ENCODE measurements around the gene PDGFRB. TPM values are rescaled to one million over a fixed set of nuclear protein-coding genes. Genes with fewer than 3 reads are reported as not detected.

PDGFRB gene
- total RNA-seq, 2 experiments from 2014 or later = 0.61 to 2.1 TPM

GRCh38 chr5:150136305-150137167 is 19.1 kb downstream of the PDGFRB start:
- ChIA-PET CTCF (no interaction called here), POLR2A (interaction anchor here (0.5 kb wide), 1 partner anchor 198 kb away, joined by 7 read pairs; no protein-coding TSS in a partner anchor)

- ChIA-PET POLR2A (no interaction called here), CTCF (no interaction called here)
Measured at GRCh38 chr5:150135557-150136304, 19.9 kb downstream of the PDGFRB start.

- ChIA-PET CTCF (no interaction called here), POLR2A (no interaction called here)
Measured at GRCh38 chr5:150134198-150134588, 21.5 kb downstream of the PDGFRB start.

GRCh38 chr5:150133581-150134197 is 22.0 kb downstream of the PDGFRB start:
- ChIA-PET POLR2A (no interaction called here), CTCF (no interaction called here)

GRCh38 chr5:150132740-150133139 is 22.9 kb downstream of the PDGFRB start:
- ChIA-PET POLR2A (no interaction called here), CTCF (no interaction called here)

GRCh38 chr5:150131978-150132694 is 23.5 kb downstream of the PDGFRB start:
- ChIA-PET POLR2A (no interaction called here), CTCF (no interaction called here)

- ChIA-PET CTCF (interaction anchor here (1.3 kb wide), 1 partner anchor 31 kb away, joined by 3 read pairs; no protein-coding TSS in a partner anchor), POLR2A (no interaction called here)
Measured at GRCh38 chr5:150131461-150131860, 24.2 kb downstream of the PDGFRB start.

- CTCF ChIA-PET = interaction anchor here (1.3 to 1.4 kb wide), 2 partner anchors 32 to 87 kb away, joined by 3 read pairs; no protein-coding TSS in a partner anchor
- POLR2A ChIA-PET = no interaction called here
Measured at GRCh38 chr5:150130493-150130922, 25.1 kb downstream of the PDGFRB start.

- CTCF ChIA-PET = interaction anchor here (0.6 to 1.4 kb wide), 3 partner anchors 32 to 208 kb away, joined by 3 read pairs; no protein-coding TSS in a partner anchor
- POLR2A ChIA-PET = no interaction called here
Measured at GRCh38 chr5:150129813-150130492, 25.7 kb downstream of the PDGFRB start.

GRCh38 chr5:150129454-150129812 is 26.2 kb downstream of the PDGFRB start:
- ChIA-PET POLR2A (no interaction called here), CTCF (interaction anchor here (0.6 kb wide), 1 partner anchor 209 kb away, joined by 3 read pairs; no protein-coding TSS in a partner anchor)

- ChIA-PET CTCF (no interaction called here), POLR2A (no interaction called here)
Measured at GRCh38 chr5:150126921-150127265, 28.8 kb downstream of the PDGFRB start.

- ChIA-PET CTCF (interaction anchor here (1.0 kb wide), 1 partner anchor 92 kb away, joined by 3 read pairs; no protein-coding TSS in a partner anchor), POLR2A (no interaction called here)
Measured at GRCh38 chr5:150126199-150126920, 29.3 kb downstream of the PDGFRB start.

GRCh38 chr5:150125334-150125733 is 30.3 kb downstream of the PDGFRB start:
- ChIA-PET POLR2A (no interaction called here), CTCF (no interaction called here)

GRCh38 chr5:150124596-150124995 is 31.0 kb downstream of the PDGFRB start:
- POLR2A ChIA-PET = no interaction called here
- CTCF ChIA-PET = no interaction called here

GRCh38 chr5:150124111-150124557 is 31.5 kb downstream of the PDGFRB start:
- ChIA-PET CTCF (interaction anchor here (0.9 kb wide), 1 partner anchor 9 kb away, joined by 3 read pairs; no protein-coding TSS in a partner anchor), POLR2A (no interaction called here)

GRCh38 chr5:150123542-150123941 is 32.1 kb downstream of the PDGFRB start:
- ChIA-PET POLR2A (no interaction called here), CTCF (interaction anchor here (0.9 kb wide), 1 partner anchor 9 kb away, joined by 3 read pairs; no protein-coding TSS in a partner anchor)

GRCh38 chr5:150122536-150123481 is 32.8 kb downstream of the PDGFRB start:
- ChIA-PET CTCF (interaction anchor here (0.9 kb wide), 2 partner anchors 8 to 95 kb away, joined by 3 to 4 read pairs; no protein-coding TSS in a partner anchor), POLR2A (no interaction called here)
